Stimulated activated CD8-positive, alpha-beta memory T cell treated with anti-CD3 and anti-CD28 coated beads, Interleukin-15, amount 100 ng/mL, for 4 hours (primary cell): ENCODE results near the gene DHRSX.
"Not testable (repeated sequence)": the region's sequence is repeated elsewhere in the genome, so short reads cannot be mapped to it uniquely, and the experiment has no call there.

Experiments used
- DNase-seq, 2 donors: peaks; one replicate each; pipeline ENCODE4 v3.0.0-alpha.2; 2020; ENCODE audit warnings: low read depth in 2 of 2

DHRSX gene

GRCh38 chrX:2474963-2475726 lies 25.6 kb downstream of the DHRSX start:
- no peak for DNase-seq

- DNase-seq: no peak
These were observed 26.4 kb downstream of the DHRSX start for GRCh38 chrX:2474280-2474962.

- not testable (repeated sequence) for DNase-seq
These were observed 27.7 kb downstream of the DHRSX start for GRCh38 chrX:2473064-2473463.

GRCh38 chrX:2471641-2472040 lies 29.1 kb downstream of the DHRSX start:
- no peak for DNase-seq

GRCh38 chrX:2471126-2471525 lies 29.6 kb downstream of the DHRSX start:
- DNase-seq: not testable (repeated sequence)

GRCh38 chrX:2469852-2470251 lies 30.9 kb downstream of the DHRSX start:
- not testable (repeated sequence) for DNase-seq

GRCh38 chrX:2469196-2469685 lies 31.5 kb downstream of the DHRSX start:
- no peak for DNase-seq

- no peak for DNase-seq
These were observed 32.2 kb downstream of the DHRSX start for GRCh38 chrX:2468261-2469195.

GRCh38 chrX:2466876-2467656 lies 33.7 kb downstream of the DHRSX start:
- DNase-seq: no peak

- DNase-seq: no peak
These were observed 36.1 kb downstream of the DHRSX start for GRCh38 chrX:2464677-2465166.

- DNase-seq: no peak
These were observed 36.7 kb downstream of the DHRSX start for GRCh38 chrX:2463973-2464676.

- not testable (repeated sequence) for DNase-seq
These were observed 37.3 kb downstream of the DHRSX start for GRCh38 chrX:2463481-2463880.

GRCh38 chrX:2462780-2463179 lies 38.0 kb downstream of the DHRSX start:
- no peak for DNase-seq

- DNase-seq: no peak
These were observed 38.7 kb downstream of the DHRSX start for GRCh38 chrX:2462074-2462473.

GRCh38 chrX:2461711-2462016 lies 39.1 kb downstream of the DHRSX start:
- DNase-seq: no peak

GRCh38 chrX:2460821-2461710 lies 39.7 kb downstream of the DHRSX start:
- not testable (repeated sequence) for DNase-seq

- DNase-seq: not testable (repeated sequence)
These were observed 40.7 kb downstream of the DHRSX start for GRCh38 chrX:2460048-2460447.

GRCh38 chrX:2458309-2458708 lies 42.5 kb downstream of the DHRSX start:
- DNase-seq: no peak

- DNase-seq: no peak
These were observed 43.3 kb downstream of the DHRSX start for GRCh38 chrX:2457289-2458133.
